ENCODE results near the gene LLPH. TPM values are rescaled to one million over a fixed set of nuclear protein-coding genes. Genes with fewer than 3 reads are reported as not detected.

The LLPH gene
- total RNA-seq, 1 experiment from 2014 or later, result 39.6 TPM

Other genes starting within 250 kb of the LLPH start
- 86.8 and 89.8 TPM in 2 replicates for gene TMBIM4, start 39.2 kb upstream of the LLPH start, total RNA-seq (2014; rRNA removed; shearing (Covaris generic))
- gene IRAK3, start 58.5 kb upstream of the LLPH start, total RNA-seq (2014; rRNA removed; shearing (Covaris generic)), result 0.89 TPM in 2 replicates
- gene HELB, start 171.7 kb upstream of the LLPH start, total RNA-seq (2014; rRNA removed; shearing (Covaris generic)), result 8.0 and 8.1 TPM in 2 replicates

All from NCI-H460 (cell line).